OCI-LY7 (cell line): ENCODE data around the gene KRTAP5-3. TPM values are rescaled to one million over a fixed set of nuclear protein-coding genes. Genes with fewer than 3 reads are reported as not detected.

Experiments used
- BruUV-seq: library from RNA; stranded (reverse); fragments of 400-500 nt; replicated peaks from 2 replicates; lab custom pipeline; 2021; lab: Mats Ljungman, UMichigan
- CTCF ChIA-PET: fragments of 300-600 bp; sonication (Branson Sonifier 250); formaldehyde crosslinking; loops from one replicate; lab custom pipeline; 2022; ENCODE audit warnings: antibody characterized with exemption; ENCODE audit not compliant: unreplicated experiment; lab: Charles Lee
- POLR2A ChIA-PET: fragments of 300-600 bp; sonication (Branson Sonifier 250); formaldehyde crosslinking; loops from one replicate; lab custom pipeline; 2022; ENCODE audit warnings: antibody characterized with exemption; lab: Charles Lee
- DNase-seq: peaks from one replicate; pipeline ENCODE4 v3.0.0-alpha.2; 2015; ENCODE audit warnings: low spot score
- H2AFZ ChIP-seq: fragments of 200-600 bp; sonication (generic), shearing (Covaris generic); 2 replicates; pipeline ENCODE4 v1.6.1; 2014; ENCODE audit warnings: mild to moderate bottlenecking, antibody characterized with exemption, low read length, moderate library complexity
- H3K27ac ChIP-seq: fragments of 200-600 bp; sonication (generic); 2 replicates; pipeline ENCODE4 v1.5.1; 2014; ENCODE audit warnings: mixed run types, low read depth, mild to moderate bottlenecking, moderate library complexity, low read length, inconsistent platforms; ENCODE audit not compliant: poor library complexity, severe bottlenecking
- H3K36me3 ChIP-seq: fragments of 200-600 bp; sonication (generic); 2 replicates; pipeline ENCODE4 v1.6.1; 2014; ENCODE audit warnings: mild to moderate bottlenecking, antibody characterized with exemption, low read length, moderate library complexity, mixed read lengths; ENCODE audit not compliant: insufficient read depth
- H3K4me1 ChIP-seq: fragments of 200-600 bp; sonication (generic); 2 replicates; pipeline ENCODE4 v1.5.1; 2014; ENCODE audit warnings: mild to moderate bottlenecking, low read length; ENCODE audit not compliant: insufficient read depth, poor library complexity, severe bottlenecking
- H3K4me2 ChIP-seq: fragments of 200-600 bp; sonication (generic); 2 replicates; pipeline ENCODE4 v1.6.1; 2014; ENCODE audit warnings: mild to moderate bottlenecking, low read length
- H3K4me3 ChIP-seq: fragments of 200-600 bp; sonication (generic); 2 replicates; pipeline ENCODE4 v1.5.1; 2014; ENCODE audit warnings: mild to moderate bottlenecking, low read depth, low read length; ENCODE audit not compliant: poor library complexity, severe bottlenecking
- H3K79me2 ChIP-seq: fragments of 200-600 bp; sonication (generic); 2 replicates; pipeline ENCODE4 v1.6.1; 2016; ENCODE audit warnings: low read depth, mild to moderate bottlenecking, low read length, moderate library complexity, mixed read lengths; ENCODE audit not compliant: insufficient read depth
- H3K9me2 ChIP-seq: fragments of 200-600 bp; sonication (generic); 2 replicates; pipeline ENCODE4 v1.6.1; 2016; ENCODE audit warnings: mild to moderate bottlenecking, low read length, mixed read lengths; ENCODE audit not compliant: insufficient read depth
- H3K9me3 ChIP-seq: fragments of 200-600 bp; sonication (generic); 2 replicates; pipeline ENCODE4 v1.6.1; 2014; ENCODE audit warnings: mild to moderate bottlenecking, mixed run types, low read length, mixed read lengths
- H4K20me1 ChIP-seq: fragments of 200-600 bp; sonication (generic); 2 replicates; pipeline ENCODE4 v1.6.1; 2014; ENCODE audit warnings: mild to moderate bottlenecking, antibody characterized with exemption, low read length, moderate library complexity, mixed read lengths; ENCODE audit not compliant: insufficient read depth
- CTCF ChIP-seq: fragments of 200-600 bp; sonication (generic); conservative IDR thresholded peaks from 2 replicates; pipeline ENCODE4 v1.5.1; 2014; ENCODE audit warnings: mild to moderate bottlenecking, antibody characterized with exemption, low read length, moderate library complexity, mixed read lengths
- EZH2phosphoT487 ChIP-seq: fragments of 200-600 bp; sonication (generic); IDR thresholded peaks from 2 replicates; pipeline ENCODE4 v1.6.1; 2018; ENCODE audit warnings: low read depth, borderline replicate concordance, mild to moderate bottlenecking, mixed run types, antibody characterized with exemption, low read length, moderate library complexity, mixed read lengths
- intact Hi-C: fragments of 100-400 bp; cut with micrococcal nuclease; formaldehyde crosslinking; loops from one replicate; pipeline ENCODE4 v1.10.0; 2022; ENCODE audit not compliant: unreplicated experiment
- total RNA-seq, 2 experiments: library from RNA; depleted of rRNA in 1 of 2; stranded (reverse); fragments of >200 nt in 1 of 2; shearing (Covaris generic) in 1 of 2; gene quantifications; 2 replicates each; pipeline ENCODE4 v1.2.3, GENCODE V29; 2014 to 2022

KRTAP5-3 gene
- total RNA-seq, 2 experiments from 2014 or later = not detected

GRCh38 chr11:1574933-1575242, 33.4 kb downstream of the KRTAP5-3 start:
- intact Hi-C loops = loop anchor here (1.0 to 10.0 kb wide), 4 partner anchors 29 to 370 kb away; no protein-coding TSS in a partner anchor
- no peaks in the 10 kb centered on the region for H3K9me3 ChIP-seq
- H3K9me2 ChIP-seq = no peaks in the 10 kb centered on the region
- H3K36me3 ChIP-seq = no peaks in the 10 kb centered on the region
- TF ChIP-seq EZH2phosphoT487 = no peak
- peak; percentile 26; the same call in 1 of the 2 replicates for TF ChIP-seq CTCF
- no TSS peak for BruUV-seq
- no peak overlapping the region for H3K27ac ChIP-seq
- H2AFZ ChIP-seq = no peak overlapping the region
- no peaks in the 10 kb centered on the region for H3K79me2 ChIP-seq
- peaks cover 13% of the 10 kb centered on the region for H3K4me1 ChIP-seq
- no peak for DNase-seq
- H3K4me3 ChIP-seq = no peak overlapping the region
- POLR2A ChIA-PET = interaction anchor here (0.5 to 0.9 kb wide), 3 partner anchors 29 to 197 kb away, joined by 3 to 9 read pairs (median 3); no protein-coding TSS in a partner anchor
- H3K4me2 ChIP-seq = no peak overlapping the region
- no peaks in the 10 kb centered on the region for H4K20me1 ChIP-seq
- CTCF ChIA-PET = interaction anchor here (0.5 to 1.7 kb wide), 6 partner anchors 26 to 847 kb away, joined by 3 to 8 read pairs (median 5); no protein-coding TSS in a partner anchor

- Histone ChIP-seq H2AFZ (no peak overlapping the region), H3K27ac (no peak overlapping the region), H3K4me2 (peak overlapping the region; percentile 77), H3K4me1 (peaks cover 13% of the 10 kb centered on the region), H4K20me1 (no peaks in the 10 kb centered on the region), H3K4me3 (peak overlapping the region; percentile 35), H3K79me2 (no peaks in the 10 kb centered on the region), H3K9me3 (no peaks in the 10 kb centered on the region), H3K36me3 (no peaks in the 10 kb centered on the region), H3K9me2 (no peaks in the 10 kb centered on the region)
- TF ChIP-seq EZH2phosphoT487 (no peak), CTCF (peak; percentile 80)
- CTCF ChIA-PET = interaction anchor here (0.5 to 1.7 kb wide), 6 partner anchors 26 to 848 kb away, joined by 3 to 8 read pairs (median 5); no protein-coding TSS in a partner anchor
- peak; percentile 46 for DNase-seq
- no TSS peak for BruUV-seq
- POLR2A ChIA-PET = interaction anchor here (0.5 to 0.9 kb wide), 2 partner anchors 53 to 196 kb away, joined by 3 read pairs; no protein-coding TSS in a partner anchor
- intact Hi-C loops = loop anchor here (1.0 to 10.0 kb wide), 4 partner anchors 28 to 370 kb away; no protein-coding TSS in a partner anchor
Observed at GRCh38 chr11:1574238-1574932, 33.9 kb downstream of the KRTAP5-3 start.

GRCh38 chr11:1573903-1574237, 34.4 kb downstream of the KRTAP5-3 start:
- Histone ChIP-seq H3K27ac (no peak overlapping the region), H3K4me1 (peaks cover 13% of the 10 kb centered on the region), H3K9me2 (no peaks in the 10 kb centered on the region), H3K36me3 (no peaks in the 10 kb centered on the region), H4K20me1 (no peaks in the 10 kb centered on the region), H3K79me2 (no peaks in the 10 kb centered on the region), H3K4me3 (no peak overlapping the region), H2AFZ (no peak overlapping the region), H3K4me2 (peak overlapping the region; percentile 77; the same call in 1 of the 2 replicates), H3K9me3 (no peaks in the 10 kb centered on the region)
- TF ChIP-seq CTCF (no peak), EZH2phosphoT487 (no peak)
- intact Hi-C loops = loop anchor here (1.0 to 10.0 kb wide), 4 partner anchors 28 to 369 kb away; no protein-coding TSS in a partner anchor
- POLR2A ChIA-PET = no interaction called here
- no peak for DNase-seq
- CTCF ChIA-PET = interaction anchor here (1.7 kb wide), 1 partner anchor 53 kb away, joined by 5 read pairs; no protein-coding TSS in a partner anchor
- BruUV-seq = no TSS peak
